HG03442 (cell line): ENCODE measurements around the gene KIAA0513.

Source experiments
- ATAC-seq: cut with Tn5 transposase; IDR thresholded peaks from one replicate; pipeline ENCODE4 v1.9.1; 2021; ENCODE audit warnings: mild to moderate bottlenecking, moderate library complexity; ENCODE audit not compliant: unreplicated experiment

The KIAA0513 gene

GRCh38 chr16:85085721-85086120 lies 58.1 kb downstream of the KIAA0513 start:
- ATAC-seq = no peak

DNA sequence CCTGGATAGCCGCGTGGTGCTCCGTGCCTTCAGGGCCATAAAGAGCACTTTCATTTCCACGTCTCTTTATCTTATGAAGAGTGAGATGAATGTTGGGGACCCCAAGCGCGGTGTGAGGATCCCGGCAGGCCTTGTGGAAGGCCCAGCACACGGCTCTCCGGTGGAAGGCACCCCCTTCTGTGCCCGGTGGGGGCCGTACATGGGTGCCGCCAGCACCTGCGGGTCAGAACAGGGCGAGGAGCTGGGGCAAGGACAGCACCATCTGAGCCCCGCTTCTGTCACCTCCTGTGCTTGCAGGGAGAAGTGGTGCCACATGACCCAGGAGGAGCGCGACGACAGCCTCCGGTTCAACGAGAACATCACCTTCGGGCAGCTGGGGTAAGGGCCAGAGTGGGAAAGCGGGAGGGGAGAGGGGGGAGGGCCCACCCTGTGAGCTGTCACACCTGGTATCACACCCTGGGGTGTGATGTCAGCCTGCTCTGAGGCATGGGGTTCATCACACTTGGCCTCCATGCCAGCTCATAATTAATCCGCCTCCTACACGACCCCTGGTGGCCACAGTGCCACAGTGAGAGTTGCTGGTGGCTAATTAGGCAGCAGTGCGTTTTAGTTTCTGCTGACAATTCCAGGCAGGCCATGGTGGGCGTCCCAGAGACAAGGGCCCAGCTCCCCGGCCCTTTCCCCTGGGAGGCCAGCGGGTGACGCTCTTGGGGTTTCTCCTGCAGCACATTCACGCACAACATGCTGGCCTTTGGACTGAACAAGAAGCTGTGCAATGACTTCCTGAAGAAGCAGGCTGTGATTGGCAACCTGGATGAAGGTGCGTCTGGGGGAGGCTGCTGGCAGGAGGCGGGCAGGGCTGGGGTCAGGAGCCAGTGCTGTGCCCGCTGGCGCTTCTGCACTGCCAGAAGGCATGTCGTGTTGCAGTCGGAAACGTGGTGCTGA lies 59.0 kb downstream of the KIAA0513 start:
- ATAC-seq = no peak

DNA sequence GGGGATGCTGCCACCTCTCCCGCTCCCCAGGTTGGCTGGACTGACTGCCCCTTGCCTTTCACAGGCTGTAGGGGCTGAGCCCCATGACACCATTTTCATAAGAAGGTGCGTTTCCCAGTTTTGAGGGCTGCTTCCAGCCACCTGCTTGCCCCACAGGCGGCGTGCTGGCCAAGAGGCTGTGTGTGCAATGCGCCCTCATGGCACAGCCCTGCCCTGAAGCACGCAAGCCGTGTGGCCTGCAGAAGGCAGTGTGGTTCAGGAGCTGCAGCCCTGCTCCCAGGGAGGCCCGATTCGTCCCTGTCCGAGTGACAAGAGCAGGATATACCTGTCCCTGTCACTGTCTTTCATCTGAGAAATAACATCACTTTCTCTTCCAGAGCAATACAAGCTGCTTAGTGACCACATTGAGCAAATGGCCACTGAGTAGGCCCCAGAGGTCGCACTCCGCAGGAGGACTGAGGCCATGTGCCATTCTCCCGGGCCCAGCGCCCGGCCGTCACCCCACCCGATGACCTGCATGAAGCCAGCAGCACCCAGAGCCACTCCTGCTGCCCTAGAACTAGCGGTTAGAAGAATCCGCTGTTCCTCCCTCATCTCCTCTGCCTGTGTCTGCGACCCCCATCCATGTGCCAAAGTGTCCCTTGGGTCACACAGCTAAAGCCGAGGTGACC lies 60.4 kb downstream of the KIAA0513 start:
- no peak for ATAC-seq

GRCh38 chr16:85088570-85089199 lies 61.1 kb downstream of the KIAA0513 start:
- no peak for ATAC-seq

DNA sequence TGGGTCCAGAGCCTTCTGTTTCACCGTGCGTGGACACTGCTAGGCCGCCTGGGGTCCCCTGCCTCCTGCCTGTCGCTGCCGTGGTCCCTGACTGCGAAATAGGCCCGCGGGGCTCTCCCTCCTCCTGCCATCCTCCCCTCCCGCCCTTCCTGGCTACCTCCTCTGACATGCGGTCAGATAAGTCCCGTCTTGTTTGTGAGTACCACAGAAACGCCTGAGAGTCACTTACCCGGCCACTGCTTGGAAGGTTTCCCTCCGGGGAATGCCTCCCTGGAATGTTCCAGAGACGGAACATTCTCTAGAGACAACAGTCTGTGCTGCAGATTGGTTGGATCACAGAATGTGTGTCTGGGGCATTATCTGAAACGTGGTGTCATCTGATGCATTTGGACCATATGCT lies 61.9 kb downstream of the KIAA0513 start:
- no peak for ATAC-seq

DNA sequence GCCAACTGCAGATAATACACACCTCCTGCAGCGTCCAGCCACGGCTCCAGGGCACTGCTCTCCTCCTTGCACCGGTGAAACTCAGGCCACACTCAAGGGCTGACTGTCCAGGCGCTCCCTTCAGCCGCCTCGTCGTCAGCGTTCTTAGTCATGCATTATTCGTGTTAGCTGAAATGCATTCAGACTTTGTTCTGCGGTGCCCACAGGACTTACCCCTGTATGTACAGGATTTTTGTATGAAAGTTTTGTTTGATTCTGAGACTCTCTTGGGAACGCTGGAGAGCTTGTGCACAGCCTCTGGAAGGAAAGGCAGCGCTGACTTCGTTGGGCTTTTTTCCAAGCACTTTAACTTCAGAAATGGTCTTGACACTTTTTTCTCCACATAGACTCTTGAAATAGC lies 62.6 kb downstream of the KIAA0513 start:
- ATAC-seq = no peak

GRCh38 chr16:85090873-85091521 lies 63.4 kb downstream of the KIAA0513 start:
- ATAC-seq = no peak

GRCh38 chr16:85091522-85091910 lies 63.9 kb downstream of the KIAA0513 start:
- no peak for ATAC-seq

- no peak for ATAC-seq
Observed at GRCh38 chr16:85092309-85092708, 64.7 kb downstream of the KIAA0513 start.

- no peak for ATAC-seq
Observed at GRCh38 chr16:85092851-85093250, 65.3 kb downstream of the KIAA0513 start.

DNA sequence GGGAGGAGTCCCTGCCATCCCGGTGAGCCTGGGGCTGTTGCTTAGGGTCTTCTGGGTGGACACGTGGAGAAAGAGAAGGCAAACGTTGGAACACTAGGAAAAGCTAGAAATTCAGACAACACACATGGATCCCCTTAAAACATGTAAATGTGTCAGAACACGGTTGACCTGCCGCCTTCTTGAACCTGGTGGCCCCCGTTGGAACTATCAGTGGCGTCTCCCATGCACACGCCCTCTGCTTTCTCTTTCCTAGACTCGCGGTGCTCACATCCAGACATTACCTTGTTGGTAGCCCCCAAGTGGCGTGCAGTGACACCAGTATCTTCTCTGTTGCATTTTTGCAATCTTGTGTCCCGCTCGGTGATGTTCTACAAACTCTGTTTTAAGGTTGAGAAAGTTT lies 66.1 kb downstream of the KIAA0513 start:
- ATAC-seq = no peak

DNA sequence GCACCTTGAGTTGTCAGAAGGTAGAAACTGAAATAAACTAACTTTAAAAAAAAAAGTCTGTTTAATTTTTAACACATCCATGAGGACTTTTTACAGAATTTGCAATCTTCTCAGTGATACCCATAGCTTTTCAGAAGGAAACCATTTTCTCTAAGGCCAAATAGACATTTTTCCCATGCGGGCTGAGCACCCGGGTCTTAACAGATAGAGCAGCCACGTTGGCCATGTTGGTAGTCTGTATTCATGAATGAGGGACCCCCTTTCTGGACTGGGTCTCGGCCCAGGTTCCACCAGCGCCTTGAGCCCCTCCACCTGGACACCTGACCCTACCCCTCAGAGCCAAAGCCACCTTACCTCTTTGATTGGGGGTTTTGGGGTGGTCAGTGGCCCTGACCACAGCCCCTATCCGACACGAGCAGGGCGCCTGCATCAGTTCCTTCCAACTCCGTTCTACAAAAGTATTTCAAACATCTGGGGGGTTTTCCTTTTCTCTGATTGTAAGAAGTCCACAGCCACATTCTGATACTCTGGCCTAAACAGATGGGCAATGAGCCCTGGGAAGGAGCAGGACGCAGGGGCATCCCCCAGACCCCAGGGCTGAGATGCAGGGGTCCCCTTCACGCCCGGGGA lies 66.7 kb downstream of the KIAA0513 start:
- ATAC-seq = no peak

GRCh38 chr16:85094812-85095211 lies 67.2 kb downstream of the KIAA0513 start:
- ATAC-seq = no peak

DNA sequence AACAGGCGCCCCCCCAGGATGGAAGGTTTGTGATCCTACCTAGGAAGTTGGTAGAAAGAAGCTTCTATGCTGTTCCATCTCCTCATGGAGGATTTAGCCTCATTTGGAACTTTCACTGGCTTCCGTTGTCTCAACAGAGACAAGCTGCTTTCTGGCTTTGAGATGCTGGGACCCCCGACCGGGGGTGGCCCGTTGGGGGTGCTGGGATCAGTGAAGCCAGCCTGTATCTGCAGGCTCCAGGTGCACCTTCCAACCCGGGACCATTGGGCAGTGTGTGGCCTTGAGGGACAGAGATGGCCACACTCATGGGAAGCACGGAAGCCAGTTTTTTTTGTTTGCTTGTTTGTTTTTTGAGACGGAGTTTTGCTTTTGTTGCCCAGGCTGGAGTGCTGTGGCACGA lies 69.3 kb downstream of the KIAA0513 start:
- ATAC-seq = no peak

GRCh38 chr16:85098565-85098964 lies 71.0 kb downstream of the KIAA0513 start:
- no peak for ATAC-seq

DNA sequence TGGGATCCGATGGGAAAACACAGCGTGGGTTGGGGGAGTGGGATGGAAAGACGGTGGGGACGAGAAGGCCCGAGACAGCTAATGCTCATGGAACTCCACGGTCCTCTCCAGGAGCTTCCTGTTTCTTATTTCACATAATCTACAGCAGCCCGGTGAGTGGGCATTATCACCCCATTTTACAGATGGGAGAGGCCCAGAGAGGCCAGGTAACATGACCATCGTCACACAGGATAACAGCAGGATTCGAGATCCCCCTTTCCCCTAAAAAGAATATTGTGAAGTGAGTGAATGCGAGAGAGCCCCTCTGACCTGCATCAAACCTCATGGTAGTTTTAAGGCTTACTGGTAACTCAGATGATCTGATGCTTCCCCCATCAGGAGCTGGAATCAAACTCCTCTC lies 72.7 kb downstream of the KIAA0513 start:
- ATAC-seq = no peak

DNA sequence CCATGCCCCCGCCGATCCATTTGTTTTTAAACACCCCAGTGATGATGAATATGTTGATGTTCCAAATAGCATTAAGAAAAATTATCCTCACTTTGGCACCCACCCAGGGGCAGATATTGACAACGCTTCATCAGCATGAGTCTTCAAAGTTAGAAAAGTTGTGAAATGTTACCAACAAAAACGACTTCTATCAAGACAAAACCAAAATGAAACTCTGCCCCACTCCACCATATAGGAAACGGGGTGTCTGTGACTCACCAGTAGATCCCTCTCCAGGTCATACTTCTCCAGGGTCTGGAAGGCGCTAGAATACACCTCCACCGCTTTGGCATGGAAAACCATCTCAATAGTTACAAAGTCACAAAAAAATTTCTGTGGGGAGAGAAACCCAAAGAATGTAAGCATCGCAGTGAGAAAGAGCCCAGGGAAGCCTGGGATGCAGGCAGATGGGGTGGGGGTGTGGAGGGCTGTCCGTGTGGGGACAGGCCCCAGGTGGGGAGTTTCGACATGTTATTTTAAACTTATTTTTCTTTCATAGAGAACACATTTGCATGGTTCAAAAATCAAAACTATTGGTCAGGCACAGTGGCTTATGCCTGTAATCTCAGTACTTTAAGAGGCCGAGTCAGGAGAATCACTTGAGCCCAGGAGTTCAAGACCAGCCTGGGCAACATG lies 74.5 kb downstream of the KIAA0513 start:
- ATAC-seq = no peak

- ATAC-seq = no peak
Observed at GRCh38 chr16:85103114-85104079, 75.8 kb downstream of the KIAA0513 start.

DNA sequence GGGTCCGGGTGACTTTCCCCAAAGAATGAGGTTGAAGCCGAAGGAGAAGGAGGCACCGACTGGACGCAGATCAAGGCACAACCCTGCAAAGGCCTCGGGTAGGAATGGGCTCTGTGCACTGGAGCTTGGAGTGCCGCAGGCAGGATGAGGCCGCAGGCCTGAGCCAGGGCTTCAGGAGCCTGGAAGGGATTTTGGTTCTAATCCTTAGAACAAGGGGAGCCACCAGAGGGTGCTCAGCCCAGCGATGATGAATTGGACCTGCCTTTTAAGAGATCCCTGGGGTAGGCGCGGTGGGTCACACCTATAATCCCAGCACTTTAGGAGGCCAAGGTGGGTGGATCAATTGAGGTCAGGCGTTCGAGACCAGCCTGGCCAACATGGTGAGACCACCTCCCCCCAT lies 76.6 kb downstream of the KIAA0513 start:
- ATAC-seq = no peak
